ENCODE data around the gene ROBO4.

ROBO4 gene

GRCh38 chr11:124839972-124840621, 57.6 kb downstream of the ROBO4 start:
- DNase-seq = no peak

- no peak for DNase-seq
These were observed 58.3 kb downstream of the ROBO4 start for GRCh38 chr11:124839128-124839971.

GRCh38 chr11:124838805-124839127, 58.9 kb downstream of the ROBO4 start:
- DNase-seq = no peak

GRCh38 chr11:124837491-124837856, 60.2 kb downstream of the ROBO4 start:
- DNase-seq = peak; percentile 35

GRCh38 chr11:124835918-124836317, 61.7 kb downstream of the ROBO4 start:
- no peak for DNase-seq

GRCh38 chr11:124834526-124835180, 63.0 kb downstream of the ROBO4 start:
- no peak for DNase-seq
